OCI-LY1 (cell line): ENCODE data around the gene GC.

ENCODE experiments used
- EZH2 ChIP-seq: fragments of 200-600 bp; sonication (generic), shearing (Covaris generic); IDR thresholded peaks from 2 replicates; pipeline ENCODE4 v1.8.0; 2017; ENCODE audit warnings: borderline replicate concordance, mixed run types, mild to moderate bottlenecking, antibody characterized with exemption, low read length, moderate library complexity, mixed read lengths
- TF ChIP-seq, protein P1 (sequence below): fragments of 200-600 bp; sonication (generic), shearing (Covaris generic); IDR thresholded peaks from 2 replicates; pipeline ENCODE4 v1.5.1; 2017; ENCODE audit warnings: mild to moderate bottlenecking, antibody characterized with exemption, low read length, moderate library complexity, mixed read lengths

DNA sequence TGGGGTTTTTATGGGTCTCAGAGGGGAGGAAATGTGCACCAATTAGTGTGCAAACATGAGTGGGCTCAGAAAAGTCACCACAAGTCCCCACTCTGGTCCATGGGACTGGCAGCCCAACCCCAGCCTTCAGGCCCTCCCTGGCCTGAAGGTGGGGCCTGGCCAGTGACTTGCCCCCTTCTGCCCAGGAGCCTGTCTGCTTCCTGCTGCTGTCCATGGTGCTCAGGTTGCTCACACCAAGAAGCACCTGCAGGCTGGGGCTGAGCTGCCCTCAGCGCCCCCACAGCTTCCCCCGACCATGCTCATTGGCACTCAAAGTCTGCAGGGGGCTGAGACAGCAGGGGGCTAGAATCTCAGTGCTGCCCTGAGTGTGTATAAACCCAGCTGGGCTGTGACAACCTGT lies 30.6 kb upstream of the GC start:
- TF ChIP-seq, protein P1, sequence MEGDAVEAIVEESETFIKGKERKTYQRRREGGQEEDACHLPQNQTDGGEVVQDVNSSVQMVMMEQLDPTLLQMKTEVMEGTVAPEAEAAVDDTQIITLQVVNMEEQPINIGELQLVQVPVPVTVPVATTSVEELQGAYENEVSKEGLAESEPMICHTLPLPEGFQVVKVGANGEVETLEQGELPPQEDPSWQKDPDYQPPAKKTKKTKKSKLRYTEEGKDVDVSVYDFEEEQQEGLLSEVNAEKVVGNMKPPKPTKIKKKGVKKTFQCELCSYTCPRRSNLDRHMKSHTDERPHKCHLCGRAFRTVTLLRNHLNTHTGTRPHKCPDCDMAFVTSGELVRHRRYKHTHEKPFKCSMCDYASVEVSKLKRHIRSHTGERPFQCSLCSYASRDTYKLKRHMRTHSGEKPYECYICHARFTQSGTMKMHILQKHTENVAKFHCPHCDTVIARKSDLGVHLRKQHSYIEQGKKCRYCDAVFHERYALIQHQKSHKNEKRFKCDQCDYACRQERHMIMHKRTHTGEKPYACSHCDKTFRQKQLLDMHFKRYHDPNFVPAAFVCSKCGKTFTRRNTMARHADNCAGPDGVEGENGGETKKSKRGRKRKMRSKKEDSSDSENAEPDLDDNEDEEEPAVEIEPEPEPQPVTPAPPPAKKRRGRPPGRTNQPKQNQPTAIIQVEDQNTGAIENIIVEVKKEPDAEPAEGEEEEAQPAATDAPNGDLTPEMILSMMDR: no peak
- TF ChIP-seq EZH2: no peak
